AG09309 (cell line): ENCODE data around the gene NLRP3.
"Not testable (repeated sequence)": the region's sequence is repeated elsewhere in the genome, so short reads cannot be mapped to it uniquely, and the experiment has no call there.

Experiments
- DNase-seq: peaks from one replicate; pipeline ENCODE4 v3.0.0-alpha.2; 2010; ENCODE audit warnings: low read depth
- H3K4me3 ChIP-seq: 2 replicates; pipeline ENCODE4 v1.5.1; 2011; ENCODE audit warnings: mild to moderate bottlenecking, low read depth, low read length, moderate library complexity; ENCODE audit not compliant: control insufficient read depth
- CTCF ChIP-seq: IDR thresholded peaks from 2 replicates; pipeline ENCODE4 v1.5.1; 2011; ENCODE audit warnings: mild to moderate bottlenecking, low read depth, low read length, inconsistent platforms; ENCODE audit not compliant: insufficient read depth, control insufficient read depth; ENCODE audit errors: missing control alignments

The NLRP3 gene

GRCh38 chr1:247390996-247391395 is 25.0 kb upstream of the NLRP3 start:
- H3K4me3 ChIP-seq, result no peak overlapping the region
- no peak for DNase-seq
- TF ChIP-seq CTCF, result no peak

GRCh38 chr1:247392088-247392487 is 23.9 kb upstream of the NLRP3 start:
- no peak overlapping the region for H3K4me3 ChIP-seq
- no peak for TF ChIP-seq CTCF
- no peak for DNase-seq

- not testable (repeated sequence) for H3K4me3 ChIP-seq, DNase-seq
Observed at GRCh38 chr1:247395075-247395474, 20.9 kb upstream of the NLRP3 start.

- DNase-seq, result no peak
- TF ChIP-seq CTCF, result no peak
- H3K4me3 ChIP-seq, result no peak overlapping the region
Observed at GRCh38 chr1:247400685-247401084, 15.3 kb upstream of the NLRP3 start.

GRCh38 chr1:247401310-247402119 is 14.5 kb upstream of the NLRP3 start:
- no peak for DNase-seq
- H3K4me3 ChIP-seq, result no peak overlapping the region
- TF ChIP-seq CTCF, result no peak

GRCh38 chr1:247402120-247402675 is 13.8 kb upstream of the NLRP3 start:
- no peak for TF ChIP-seq CTCF
- DNase-seq, result no peak
- no peak overlapping the region for H3K4me3 ChIP-seq

GRCh38 chr1:247406014-247406656 is 9.8 kb upstream of the NLRP3 start:
- H3K4me3 ChIP-seq, result no peak overlapping the region
- DNase-seq, result no peak
- TF ChIP-seq CTCF, result no peak
